ENCODE results near the gene TMEM132D.
"Not testable (repeated sequence)": the region's sequence is repeated elsewhere in the genome, so short reads cannot be mapped to it uniquely, and the experiment has no call there.

GRCh38 chr12:129189879-129190278, 713.9 kb downstream of the TMEM132D start:
- TF ChIP-seq CTCF (IDR thresholded peaks at IDR 0.05); RORB (CRISPR knock-in tag; IDR thresholded peaks at IDR 0.05); MLX (CRISPR knock-in tag; IDR thresholded peaks at IDR 0.05); MAX (CRISPR knock-in tag; IDR thresholded peaks at IDR 0.05); CREM (CRISPR knock-in tag; IDR thresholded peaks at IDR 0.05); HMGXB4 (CRISPR knock-in tag; IDR thresholded peaks at IDR 0.05); SP1 (CRISPR knock-in tag; conservative IDR thresholded peaks at IDR 0.05): not testable (repeated sequence)

All from WTC11 (cell line).